Thymus (tissue), 11 donors: ENCODE measurements around the gene PDCD5. TPM values are rescaled to one million over a fixed set of nuclear protein-coding genes. Genes with fewer than 3 reads are reported as not detected.
A peak's percentile ranks its signal among the peaks of the same experiment; 100 is the strongest.

Experiments used
- DNase-seq, 9 donors: peaks; one replicate each; pipeline ENCODE4 v3.0.0-alpha.2; 2013; ENCODE audit warnings: low spot score in 9 of 9, low read depth in 6 of 9, missing footprints in 1 of 9
- H3K27ac ChIP-seq, 2 donors: one replicate each; pipeline ENCODE4 v1.5.1; 2013; ENCODE audit warnings: control low read depth in 1 of 2, low read depth in 1 of 2, low read length in 1 of 2, mild to moderate bottlenecking in 1 of 2, moderate library complexity in 1 of 2
- H3K27me3 ChIP-seq, 2 donors: one replicate each; pipeline ENCODE4 v1.5.1; 2013; ENCODE audit warnings: low read length in 1 of 2; ENCODE audit not compliant: control insufficient read depth in 2 of 2, insufficient read depth in 1 of 2
- H3K36me3 ChIP-seq, 2 donors: one replicate each; pipeline ENCODE4 v1.5.1; 2013; ENCODE audit warnings: low read length in 1 of 2, mild to moderate bottlenecking in 1 of 2, moderate library complexity in 1 of 2; ENCODE audit not compliant: control insufficient read depth in 2 of 2, insufficient read depth in 2 of 2
- H3K4me1 ChIP-seq, 2 donors: one replicate each; pipeline ENCODE4 v1.5.1; 2013; ENCODE audit warnings: low read length in 2 of 2; ENCODE audit not compliant: control insufficient read depth in 2 of 2, insufficient read depth in 2 of 2
- H3K4me3 ChIP-seq, 2 donors: one replicate each; pipeline ENCODE4 v1.5.1; 2013; ENCODE audit warnings: low read length in 2 of 2, control low read depth in 1 of 2, mild to moderate bottlenecking in 1 of 2
- H3K9me3 ChIP-seq, 2 donors: one replicate each; pipeline ENCODE4 v1.5.1; 2013; ENCODE audit warnings: low read length in 1 of 2, mild to moderate bottlenecking in 1 of 2; ENCODE audit not compliant: control insufficient read depth in 2 of 2, insufficient read depth in 1 of 2
- WGBS: extraction: QIAGEN DNeasy Blood & Tissue Kit; methylation state at CpG from one replicate; pipeline ENCODE4 v1.1.7; 2013; 5-methylcytosine and 5-hydroxymethylcytosine counted together
- polyA plus RNA-seq: library from polyadenylated mRNA; stranded (reverse); fragments of 200-250 nt; gene quantifications from one replicate; pipeline ENCODE4 v1.2.3, GENCODE V29; 2013
- total RNA-seq: library from RNA; stranded (reverse); fragments of 120-200 nt; gene quantifications from one replicate; pipeline ENCODE4 v1.2.4, GENCODE V29; 2013
- donor health status: healthy.

PDCD5 gene
- total and polyA plus RNA-seq, 2 donors: 92.6 to 122 TPM

DNA sequence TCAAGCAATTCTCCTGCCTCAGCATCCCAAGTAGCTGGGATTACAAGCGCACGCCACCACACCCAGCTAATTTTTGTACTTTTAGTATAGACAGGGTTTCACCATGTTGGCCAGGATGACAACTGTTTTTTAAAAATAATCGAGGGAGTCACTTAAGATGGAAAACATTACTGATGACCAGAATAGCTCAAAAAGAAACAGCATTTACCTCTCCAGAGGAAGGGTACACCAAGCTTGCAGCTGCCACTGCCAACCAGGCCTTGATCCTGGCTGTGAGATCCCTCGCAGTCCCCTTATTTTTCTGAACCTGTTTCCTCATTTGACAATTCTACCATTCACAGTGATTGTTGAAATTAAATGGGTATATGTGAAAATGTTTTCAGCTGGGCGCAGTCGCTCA lies 14.5 kb downstream of the PDCD5 start:
- H3K4me3 ChIP-seq: no peak overlapping the region
- no peaks in the 10 kb centered on the region for H3K27me3 ChIP-seq
- H3K9me3 ChIP-seq: no peaks in the 10 kb centered on the region
- 98% methylated on average over 6 of the region's 6 CpGs for WGBS
- no peak overlapping the region for H3K27ac ChIP-seq
- no peak for DNase-seq
- no peaks in the 10 kb centered on the region for H3K4me1 ChIP-seq
- peaks cover 30 to 47% of the 10 kb centered on the region in 2 donors for H3K36me3 ChIP-seq

DNA sequence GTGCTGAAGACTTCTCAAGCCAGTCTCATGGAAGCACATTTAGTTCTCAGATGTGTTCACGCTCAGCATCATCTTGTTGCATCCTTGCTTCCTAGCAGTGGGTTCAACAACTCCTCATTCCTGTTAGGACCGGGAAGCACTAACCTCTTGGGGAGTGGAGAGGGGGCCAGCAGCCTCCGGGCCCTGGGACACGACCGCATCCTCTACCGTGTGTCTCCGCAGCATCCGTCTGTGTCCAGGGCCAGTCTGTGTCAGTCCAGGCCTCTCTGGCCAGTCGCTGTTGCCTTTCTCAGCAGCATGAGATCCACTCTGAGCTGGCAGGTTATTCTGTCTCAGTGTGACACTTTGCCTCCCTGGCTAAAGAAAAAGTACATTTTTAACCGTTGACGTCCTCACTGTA lies 17.0 kb downstream of the PDCD5 start:
- WGBS: 97% methylated on average over 11 of the region's 11 CpGs
- DNase-seq: no peak
- Histone ChIP-seq H3K27ac (no peak overlapping the region), H3K36me3 (peaks cover 41 to 62% of the 10 kb centered on the region in 2 donors), H3K9me3 (no peaks in the 10 kb centered on the region), H3K27me3 (no peaks in the 10 kb centered on the region), H3K4me1 (no peaks in the 10 kb centered on the region), H3K4me3 (no peak overlapping the region)

DNA sequence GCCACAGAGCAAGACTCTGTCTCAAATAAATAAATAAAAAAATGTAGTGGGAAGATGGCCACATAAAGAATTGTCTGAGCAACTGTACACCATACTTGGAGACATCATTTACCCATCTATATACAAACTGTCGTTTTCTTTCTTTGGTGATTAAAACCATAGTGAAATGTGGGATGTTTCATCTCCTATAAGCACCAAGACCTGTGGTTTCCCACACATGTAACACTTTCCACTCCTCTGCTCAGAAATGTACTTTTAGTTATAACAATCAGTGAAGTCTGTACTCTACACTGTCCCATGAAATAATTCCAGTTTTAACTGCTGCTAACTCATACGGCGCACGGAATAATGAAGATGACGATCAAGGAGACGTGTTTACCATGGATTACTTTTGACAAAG lies 18.3 kb downstream of the PDCD5 start:
- Histone ChIP-seq H3K4me3 (no peak overlapping the region), H3K27ac (no peak overlapping the region), H3K9me3 (no peaks in the 10 kb centered on the region), H3K4me1 (no peaks in the 10 kb centered on the region), H3K27me3 (no peaks in the 10 kb centered on the region), H3K36me3 (peaks cover 53 to 65% of the 10 kb centered on the region in 2 donors)
- DNase-seq: no peak
- WGBS: 88% methylated on average over 6 of the region's 6 CpGs

DNA sequence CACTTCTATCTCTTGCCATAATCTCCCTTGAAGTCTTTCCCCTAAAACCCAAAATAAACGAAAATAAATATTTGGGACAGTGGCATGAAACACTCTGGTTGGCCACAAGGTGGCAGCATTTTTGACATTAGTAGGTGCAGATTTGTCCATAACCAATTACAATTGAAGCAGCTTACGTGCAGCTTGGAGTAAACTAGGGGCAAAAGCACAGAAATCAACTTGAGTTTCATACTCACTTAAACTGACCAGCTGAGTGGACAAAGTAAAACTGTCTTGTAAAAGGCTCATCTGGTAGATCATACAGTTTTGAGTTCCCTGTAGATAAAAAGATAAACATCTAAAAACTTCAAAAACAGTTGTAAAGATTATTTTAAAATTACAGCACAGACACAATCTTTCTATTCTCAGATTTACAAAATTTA lies 18.8 kb downstream of the PDCD5 start:
- no peak overlapping the region for H3K27ac ChIP-seq
- H3K36me3 ChIP-seq: peaks cover 56 to 61% of the 10 kb centered on the region in 2 donors
- 42% methylated on average over 2 of the region's 2 CpGs for WGBS
- peak in 8 of 9 donors; percentile 18 to 76 (median 52) for DNase-seq
- H3K9me3 ChIP-seq: no peaks in the 10 kb centered on the region
- no peaks in the 10 kb centered on the region for H3K4me1 ChIP-seq
- no peak overlapping the region for H3K4me3 ChIP-seq
- H3K27me3 ChIP-seq: no peaks in the 10 kb centered on the region

DNA sequence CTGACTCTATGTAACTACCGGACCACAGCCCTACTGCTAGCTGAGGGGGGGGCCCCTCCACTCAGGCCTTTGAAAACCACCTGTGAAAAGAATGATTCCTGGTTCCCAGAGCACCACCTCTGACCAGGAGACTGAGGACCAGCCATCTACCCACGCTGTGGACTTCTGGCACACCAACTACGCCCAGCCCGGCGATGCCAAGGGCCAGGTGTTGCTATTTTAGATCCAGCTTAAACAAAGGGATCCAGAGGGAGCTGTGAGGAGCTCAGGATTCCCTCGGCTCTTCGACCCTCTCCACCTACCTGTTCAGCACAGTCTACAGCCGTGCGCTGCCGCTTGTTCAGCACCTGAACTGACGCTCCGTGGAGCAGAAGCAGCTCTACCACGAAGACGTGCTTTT lies 23.0 kb downstream of the PDCD5 start:
- H3K27me3 ChIP-seq: no peaks in the 10 kb centered on the region
- no peak for DNase-seq
- peaks cover 51 to 62% of the 10 kb centered on the region in 2 donors for H3K36me3 ChIP-seq
- 99% methylated on average over 14 of the region's 14 CpGs for WGBS
- no peak overlapping the region for H3K27ac ChIP-seq
- no peak overlapping the region for H3K4me3 ChIP-seq
- H3K4me1 ChIP-seq: no peaks in the 10 kb centered on the region
- H3K9me3 ChIP-seq: no peaks in the 10 kb centered on the region

DNA sequence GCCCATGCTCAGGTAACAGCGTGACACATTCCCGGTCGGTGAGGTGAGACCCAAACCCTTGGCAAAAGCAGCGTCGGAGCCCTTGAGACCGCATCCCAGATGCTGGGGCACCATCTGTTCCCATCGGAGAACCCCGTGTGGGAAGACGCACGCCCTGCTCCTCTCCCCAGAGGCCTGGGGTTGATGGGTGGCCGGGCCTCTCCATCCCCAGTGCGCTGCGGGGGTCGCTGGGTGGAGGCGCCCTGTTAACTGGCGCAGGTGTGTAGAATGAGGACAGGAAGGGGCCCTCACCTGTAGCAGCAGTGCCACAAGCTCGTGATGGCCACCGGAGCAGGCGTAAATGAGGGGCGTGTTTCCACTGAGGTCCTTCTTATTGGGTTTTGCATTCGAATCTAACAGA lies 24.6 kb downstream of the PDCD5 start:
- Histone ChIP-seq H3K27me3 (no peaks in the 10 kb centered on the region), H3K36me3 (peaks cover 51 to 60% of the 10 kb centered on the region in 2 donors), H3K9me3 (no peaks in the 10 kb centered on the region), H3K4me3 (no peak overlapping the region), H3K4me1 (no peaks in the 10 kb centered on the region), H3K27ac (no peak overlapping the region)
- 97% methylated on average over 21 of the region's 21 CpGs for WGBS
- DNase-seq: no peak

DNA sequence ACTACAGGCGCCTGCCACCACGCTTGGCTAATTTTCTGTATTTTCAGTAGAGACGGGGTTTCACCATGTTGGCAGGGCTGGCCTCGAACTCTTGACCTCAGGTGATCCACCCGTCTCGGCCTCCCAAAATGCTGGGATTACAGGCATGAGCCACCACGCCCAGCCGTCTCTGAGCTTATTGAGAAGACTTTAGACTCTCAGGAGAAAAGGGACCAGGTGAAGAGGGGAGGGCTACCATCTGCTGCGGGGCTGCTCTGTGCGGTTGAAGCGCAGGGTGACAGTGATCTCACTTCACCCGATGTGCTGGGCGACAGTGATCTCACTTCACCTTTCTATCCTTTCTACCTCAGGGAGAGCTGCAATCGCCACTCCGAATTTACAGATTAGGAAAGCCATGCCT lies 25.3 kb downstream of the PDCD5 start:
- Histone ChIP-seq H3K27ac (no peak overlapping the region), H3K4me1 (no peaks in the 10 kb centered on the region), H3K4me3 (no peak overlapping the region), H3K9me3 (no peaks in the 10 kb centered on the region), H3K27me3 (no peaks in the 10 kb centered on the region), H3K36me3 (peaks cover 54 to 62% of the 10 kb centered on the region in 2 donors)
- 93% methylated on average over 15 of the region's 15 CpGs for WGBS
- DNase-seq: no peak

DNA sequence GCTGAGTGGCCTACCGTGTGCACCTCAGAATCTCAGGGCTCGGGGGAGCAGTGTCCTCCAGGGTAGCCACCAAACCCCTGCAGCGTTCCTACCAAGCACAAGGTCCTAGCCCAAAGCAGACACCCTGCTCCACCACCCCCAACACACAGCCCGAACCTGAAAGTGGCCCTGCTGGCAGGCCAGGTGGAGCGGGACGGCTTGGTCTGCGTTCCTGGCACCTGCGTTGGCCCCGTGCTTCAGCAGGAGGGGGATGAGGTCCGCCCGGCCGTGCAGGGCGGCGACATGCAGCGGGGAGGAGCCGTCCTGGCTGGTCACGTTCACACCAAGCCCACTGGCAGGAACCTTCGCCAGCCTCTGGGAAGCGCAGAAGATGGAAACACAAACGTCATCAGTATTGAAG lies 26.5 kb downstream of the PDCD5 start:
- peaks cover 44 to 54% of the 10 kb centered on the region in 2 donors for H3K36me3 ChIP-seq
- H3K4me1 ChIP-seq: no peaks in the 10 kb centered on the region
- 98% methylated on average over 20 of the region's 20 CpGs for WGBS
- H3K9me3 ChIP-seq: no peaks in the 10 kb centered on the region
- no peak overlapping the region for H3K27ac ChIP-seq
- no peak for DNase-seq
- H3K27me3 ChIP-seq: no peaks in the 10 kb centered on the region
- no peak overlapping the region for H3K4me3 ChIP-seq

DNA sequence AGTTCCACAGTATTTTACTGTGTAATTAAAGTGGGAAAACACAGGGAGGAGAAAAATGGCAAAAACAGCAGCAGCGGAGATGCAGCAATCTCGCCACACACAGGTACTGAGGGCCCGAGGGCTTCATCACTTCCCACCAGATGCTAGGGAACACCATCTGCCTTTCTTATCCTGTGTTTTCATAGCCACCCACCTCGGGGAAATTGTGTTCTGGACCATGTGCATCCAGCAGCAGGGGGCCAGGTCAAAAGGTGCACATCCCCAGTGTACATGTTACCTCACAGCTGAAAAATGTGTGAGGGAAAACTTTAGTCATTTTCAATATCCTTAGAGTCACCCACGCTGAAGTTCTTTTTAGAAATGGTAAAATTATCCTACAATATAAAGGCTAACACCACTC lies 30.2 kb downstream of the PDCD5 start:
- Histone ChIP-seq H3K36me3 (peaks cover 44 to 46% of the 10 kb centered on the region in 2 donors), H3K4me3 (no peak overlapping the region), H3K27me3 (no peaks in the 10 kb centered on the region), H3K27ac (no peak overlapping the region), H3K4me1 (no peaks in the 10 kb centered on the region), H3K9me3 (no peaks in the 10 kb centered on the region)
- WGBS: 97% methylated on average over 5 of the region's 5 CpGs
- no peak for DNase-seq

DNA sequence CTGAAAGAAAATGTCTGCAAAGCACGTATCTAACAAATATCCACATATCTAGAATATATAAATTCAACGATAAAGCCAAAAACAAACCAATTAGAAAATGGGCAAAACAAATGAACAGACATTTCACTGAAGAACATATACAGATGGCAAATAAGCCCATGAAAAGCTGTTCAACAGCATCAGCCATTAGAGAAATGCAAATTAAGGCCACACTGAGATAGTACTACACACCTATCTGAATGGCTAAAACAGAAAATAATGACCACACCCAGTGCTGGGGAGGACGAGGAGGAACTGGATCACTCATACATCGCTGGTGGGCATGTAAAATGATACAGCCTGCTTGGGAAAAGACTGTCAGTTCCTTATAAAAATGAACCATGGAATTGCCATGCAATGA lies 32.0 kb downstream of the PDCD5 start:
- H3K4me1 ChIP-seq: no peaks in the 10 kb centered on the region
- 87% methylated on average over 4 of the region's 4 CpGs for WGBS
- H3K27ac ChIP-seq: no peak overlapping the region
- no peaks in the 10 kb centered on the region for H3K9me3 ChIP-seq
- no peak overlapping the region for H3K4me3 ChIP-seq
- H3K27me3 ChIP-seq: no peaks in the 10 kb centered on the region
- peaks cover 40 to 41% of the 10 kb centered on the region in 2 donors for H3K36me3 ChIP-seq
- DNase-seq: no peak
